DOHH2 (cell line): ENCODE measurements around the gene RTCB.
"Not testable (repeated sequence)": the region's sequence is repeated elsewhere in the genome, so short reads cannot be mapped to it uniquely, and the experiment has no call there.

Source experiments
- H3F3A ChIP-seq: fragments of 200-600 bp; sonication (generic), shearing (Covaris generic); 2 replicates; pipeline ENCODE4 v1.6.0; 2016; ENCODE audit warnings: antibody characterized with exemption, mild to moderate bottlenecking; ENCODE audit not compliant: control insufficient read depth, insufficient read depth
- H3K27ac ChIP-seq: fragments of 200-600 bp; sonication (generic); 2 replicates; pipeline ENCODE4 v1.5.1; 2014; ENCODE audit warnings: low read depth, mild to moderate bottlenecking, low read length, moderate library complexity
- H3K27me3 ChIP-seq: fragments of 200-600 bp; sonication (generic); 2 replicates; pipeline ENCODE4 v1.6.1; 2014; ENCODE audit warnings: mild to moderate bottlenecking, low read length, mixed read lengths; ENCODE audit not compliant: control insufficient read depth
- H3K36me3 ChIP-seq: fragments of 200-600 bp; sonication (generic); 2 replicates; pipeline ENCODE4 v1.6.1; 2014; ENCODE audit warnings: mild to moderate bottlenecking, low read length, moderate library complexity, mixed read lengths; ENCODE audit not compliant: control insufficient read depth
- H3K4me1 ChIP-seq: fragments of 200-600 bp; sonication (generic); 2 replicates; pipeline ENCODE4 v1.6.1; 2014; ENCODE audit warnings: mild to moderate bottlenecking, low read length, mixed read lengths; ENCODE audit not compliant: control insufficient read depth
- H3K4me2 ChIP-seq: fragments of 200-600 bp; sonication (generic); 2 replicates; pipeline ENCODE4 v1.6.0; 2014; ENCODE audit warnings: mild to moderate bottlenecking, low read length, moderate library complexity
- H3K4me3 ChIP-seq: fragments of 200-600 bp; sonication (generic); 2 replicates; pipeline ENCODE4 v1.5.1; 2014; ENCODE audit warnings: mild to moderate bottlenecking, low read length, mixed read lengths
- H3K79me2 ChIP-seq: fragments of 200-600 bp; sonication (generic); 2 replicates; pipeline ENCODE4 v1.6.1; 2014; ENCODE audit warnings: mild to moderate bottlenecking, low read length, mixed read lengths; ENCODE audit not compliant: control insufficient read depth
- H3K9me2 ChIP-seq: fragments of 200-600 bp; sonication (generic); replicated peaks from 2 replicates; pipeline ENCODE4 v1.6.1; 2014; ENCODE audit warnings: mild to moderate bottlenecking, low read length, mixed read lengths; ENCODE audit not compliant: control insufficient read depth
- H3K9me3 ChIP-seq: fragments of 200-600 bp; sonication (generic); 2 replicates; pipeline ENCODE4 v1.6.1; 2014; ENCODE audit warnings: antibody characterized with exemption, low read length, mixed read lengths; ENCODE audit not compliant: control insufficient read depth, insufficient read depth
- H4K20me1 ChIP-seq: fragments of 200-600 bp; sonication (generic); 2 replicates; pipeline ENCODE4 v1.6.0; 2014; ENCODE audit warnings: low read depth, mild to moderate bottlenecking, antibody characterized with exemption, low read length, moderate library complexity; ENCODE audit not compliant: control insufficient read depth, insufficient read depth
- CTCF ChIP-seq: fragments of 200-600 bp; sonication (generic); IDR thresholded peaks from one replicate; pipeline ENCODE4 v1.5.1; 2014; ENCODE audit warnings: antibody characterized with exemption, mild to moderate bottlenecking, low read depth, low read length; ENCODE audit not compliant: poor library complexity, severe bottlenecking
- EZH2phosphoT487 ChIP-seq: fragments of 200-600 bp; sonication (generic); IDR thresholded peaks from 2 replicates; pipeline ENCODE4 v1.6.1; 2017; ENCODE audit warnings: borderline replicate concordance, mild to moderate bottlenecking, antibody characterized with exemption, low read length, moderate library complexity, mixed read lengths

Gene RTCB

GRCh38 chr22:32376681-32377080 lies 35.4 kb downstream of the RTCB start:
- Histone ChIP-seq H3K4me2 (no peak overlapping the region), H3K9me2 (no peaks in the 10 kb centered on the region), H3F3A (no peaks in the 10 kb centered on the region), H3K27ac (no peak overlapping the region), H3K27me3 (peaks cover 3% of the 10 kb centered on the region; the same call in 1 of the 2 replicates), H3K4me1 (no peaks in the 10 kb centered on the region), H3K4me3 (no peak overlapping the region), H3K9me3 (no peaks in the 10 kb centered on the region), H3K79me2 (no peaks in the 10 kb centered on the region), H4K20me1 (no peaks in the 10 kb centered on the region), H3K36me3 (no peaks in the 10 kb centered on the region)
- TF ChIP-seq CTCF (no peak), EZH2phosphoT487 (no peak)

- Histone ChIP-seq H3K9me2 (no peaks in the 10 kb centered on the region), H3K4me3 (no peak overlapping the region), H3K4me1 (no peaks in the 10 kb centered on the region), H3K79me2 (no peaks in the 10 kb centered on the region), H3K27ac (no peak overlapping the region), H3F3A (no peaks in the 10 kb centered on the region), H3K4me2 (no peak overlapping the region), H3K36me3 (no peaks in the 10 kb centered on the region), H4K20me1 (no peaks in the 10 kb centered on the region), H3K9me3 (no peaks in the 10 kb centered on the region), H3K27me3 (peaks cover 3% of the 10 kb centered on the region; the same call in 1 of the 2 replicates)
- TF ChIP-seq EZH2phosphoT487: no peak
These were observed 36.2 kb downstream of the RTCB start for GRCh38 chr22:32375678-32376450.

- Histone ChIP-seq H3F3A (no peaks in the 10 kb centered on the region), H4K20me1 (no peaks in the 10 kb centered on the region), H3K79me2 (no peaks in the 10 kb centered on the region), H3K4me2 (no peak overlapping the region), H3K27me3 (peaks cover 4% of the 10 kb centered on the region), H3K4me1 (no peaks in the 10 kb centered on the region), H3K9me2 (no peaks in the 10 kb centered on the region), H3K4me3 (no peak overlapping the region), H3K27ac (no peak overlapping the region), H3K36me3 (no peaks in the 10 kb centered on the region), H3K9me3 (no peaks in the 10 kb centered on the region)
- TF ChIP-seq CTCF (no peak), EZH2phosphoT487 (no peak)
These were observed 47.8 kb downstream of the RTCB start for GRCh38 chr22:32364210-32364609.

- Histone ChIP-seq H3K27ac (no peak overlapping the region), H3K4me3 (no peak overlapping the region), H3K4me2 (no peak overlapping the region), H4K20me1 (no peaks in the 10 kb centered on the region), H3K27me3 (peaks cover 4% of the 10 kb centered on the region), H3K79me2 (no peaks in the 10 kb centered on the region), H3K4me1 (no peaks in the 10 kb centered on the region), H3K36me3 (no peaks in the 10 kb centered on the region), H3K9me3 (no peaks in the 10 kb centered on the region), H3K9me2 (no peaks in the 10 kb centered on the region), H3F3A (no peaks in the 10 kb centered on the region)
- TF ChIP-seq EZH2phosphoT487 (no peak), CTCF (no peak)
These were observed 50.8 kb downstream of the RTCB start for GRCh38 chr22:32361257-32361656.

- H3K4me1 ChIP-seq, H3K36me3 ChIP-seq, H3K4me3 ChIP-seq, H3K27ac ChIP-seq, H3K27me3 ChIP-seq, H3K79me2 ChIP-seq, H3F3A ChIP-seq, H3K9me2 ChIP-seq, H3K4me2 ChIP-seq, H3K9me3 ChIP-seq, H4K20me1 ChIP-seq: not testable (repeated sequence)
These were observed 52.0 kb downstream of the RTCB start for GRCh38 chr22:32360096-32360495.

GRCh38 chr22:32357567-32357966 lies 54.5 kb downstream of the RTCB start, which contains the start of gene RFPL3:
TSS of gene RFPL3 (plus strand) at chr22:32357867. CDS start at chr22:32358072, 205 bp downstream.
- not testable (repeated sequence) for H3K79me2 ChIP-seq, H3K4me1 ChIP-seq, H3F3A ChIP-seq, H3K36me3 ChIP-seq, H3K4me2 ChIP-seq, H3K9me3 ChIP-seq, H3K27ac ChIP-seq, H3K9me2 ChIP-seq, H3K27me3 ChIP-seq, H4K20me1 ChIP-seq, H3K4me3 ChIP-seq
